ENCODE data around the gene TGFB1. TPM values are rescaled to one million over a fixed set of nuclear protein-coding genes. Genes with fewer than 3 reads are reported as not detected.

TGFB1 gene
- polyA plus RNA-seq, 1 of the 3 experiments (the other 2 are of a cell fraction), result 25.5 TPM

DNA sequence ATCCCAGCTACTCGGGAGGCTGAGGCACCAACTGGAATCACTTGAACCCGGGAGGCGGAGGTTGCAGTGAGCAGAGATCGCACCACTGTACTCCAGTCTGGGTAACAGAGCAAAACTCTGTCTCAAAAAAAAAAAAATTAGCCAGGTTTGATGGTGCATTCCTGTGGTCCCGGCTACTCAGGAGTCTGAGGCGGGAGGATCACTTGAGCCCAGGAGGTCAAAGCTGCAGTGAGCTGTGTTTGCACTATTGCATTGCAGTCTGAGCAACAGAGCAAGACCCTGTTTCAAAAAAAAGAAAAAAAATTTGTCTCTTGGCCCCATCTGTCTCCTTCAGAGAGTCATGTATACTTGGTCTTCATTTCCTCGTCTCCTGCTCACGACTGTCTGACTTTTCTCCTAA, 42.1 kb downstream of the TGFB1 start:
- DNase-seq, result no peak
- CTCF ChIA-PET, result interaction anchor here (0.6 to 1.7 kb wide), 2 partner anchors 10 to 108 kb away, joined by 4 to 5 read pairs; no protein-coding TSS in a partner anchor

GRCh38 chr19:41311072-41311471, 42.6 kb downstream of the TGFB1 start:
- 61% methylated on average over 5 of the region's 5 CpGs for WGBS (ENCODE audit: low lambda C conversion rate)

More for the DNA sequence above, 42.1 kb downstream of the TGFB1 start:
- Histone ChIP-seq H3K4me1 (ENCODE audit: control insufficient read depth in 1 of 2, insufficient read depth in 2 of 2, low read depth in 1 of 2, low read length in 1 of 2) (peaks cover 14 to 19% of the 10 kb centered on the region in 2 experiments; a peak in 3 of 4 replicates), H3K4me2 (peak overlapping the region; percentile 96), H3K9me2 (no peaks in the 10 kb centered on the region), H3F3A (replicated peaks; ENCODE audit: insufficient read depth) (peaks cover 82% of the 10 kb centered on the region), H3K27ac (ENCODE audit: low read depth in 2 of 2, low read length in 1 of 2) (peak overlapping the region in 1 of 2 experiments; percentile 95; a peak in 1 of 4 replicates), H3K9me3 (no peaks in the 10 kb centered on the region), H2AFZ (ENCODE audit: low read depth) (no peak overlapping the region), H3K79me2 (ENCODE audit: insufficient read depth) (peaks cover 58% of the 10 kb centered on the region), H3K9ac (peak overlapping the region; percentile 93; the same call in 1 of the 2 replicates), H3K36me3 (replicated peaks in 1 of 2; ENCODE audit: control insufficient read depth in 1 of 2, insufficient read depth in 2 of 2, low read length in 1 of 2) (peaks cover 28 to 49% of the 10 kb centered on the region in 2 experiments), H3K27me3 (ENCODE audit: insufficient read depth) (no peaks in the 10 kb centered on the region), H3K4me3 (ENCODE audit: low read depth in 2 of 2, low read length in 1 of 2) (peak overlapping the region in 1 of 2 experiments; percentile 80; a peak in 2 of 4 replicates), H4K20me1 (ENCODE audit: insufficient read depth) (no peaks in the 10 kb centered on the region; the same call in 1 of the 2 replicates)
- TF ChIP-seq TCF12 (IDR thresholded peaks at IDR 0.05), result no peak
- TF ChIP-seq TEAD4 (IDR thresholded peaks at IDR 0.05; ENCODE audit: borderline replicate concordance, insufficient read depth), result no peak
- no peak for TF ChIP-seq MXI1 (IDR thresholded peaks at IDR 0.05; ENCODE audit: low read depth, low read length)
- no peak for TF ChIP-seq USF2 (IDR thresholded peaks at IDR 0.05; ENCODE audit: borderline replicate concordance, low read depth, low read length)
- TF ChIP-seq RXRA (IDR thresholded peaks at IDR 0.05; ENCODE audit: borderline replicate concordance, low read depth), result no peak
- 93% methylated on average over 8 of the region's 8 CpGs for WGBS (ENCODE audit: low lambda C conversion rate)
- POLR2A ChIA-PET, result no interaction called here

More at GRCh38 chr19:41311072-41311471, 42.6 kb downstream of the TGFB1 start:
- no peaks in the 10 kb centered on the region for H3K27me3 ChIP-seq (ENCODE audit: insufficient read depth)
- 0 out of 2 replicates have a peak overlapping the region, but pooled peaks have one; percentile 53 for H2AFZ ChIP-seq (ENCODE audit: low read depth)
- H3K9me3 ChIP-seq, result no peaks in the 10 kb centered on the region
- peak overlapping the region; percentile 69 to 80 for H3K4me3 ChIP-seq (ENCODE audit: low read depth in 2 of 2, low read length in 1 of 2)
- peaks cover 55% of the 10 kb centered on the region for H3K79me2 ChIP-seq (ENCODE audit: insufficient read depth)
- DNase-seq, result no peak
- CTCF ChIA-PET, result interaction anchor here (0.6 to 3.3 kb wide), 3 partner anchors 11 to 107 kb away, joined by 4 to 13 read pairs (median 5); no protein-coding TSS in a partner anchor
- peaks cover 85% of the 10 kb centered on the region for H3F3A ChIP-seq (replicated peaks; ENCODE audit: insufficient read depth)
- peak overlapping the region; percentile 96 for H3K4me2 ChIP-seq
- H3K4me1 ChIP-seq (ENCODE audit: control insufficient read depth in 1 of 2, insufficient read depth in 2 of 2, low read depth in 1 of 2, low read length in 1 of 2), result peaks cover 14 to 19% of the 10 kb centered on the region in 2 experiments; a peak in 3 of 4 replicates
- H4K20me1 ChIP-seq (ENCODE audit: insufficient read depth), result no peaks in the 10 kb centered on the region; the same call in 1 of the 2 replicates
- no peaks in the 10 kb centered on the region for H3K9me2 ChIP-seq
- TF ChIP-seq NRF1 (IDR thresholded peaks at IDR 0.05; ENCODE audit: low read depth, low read length) (no peak), RAD21 (IDR thresholded peaks at IDR 0.05; ENCODE audit: low read length) (no peak), NFIC (IDR thresholded peaks at IDR 0.05; ENCODE audit: borderline replicate concordance) (no peak)
- TF ChIP-seq, protein P1, sequence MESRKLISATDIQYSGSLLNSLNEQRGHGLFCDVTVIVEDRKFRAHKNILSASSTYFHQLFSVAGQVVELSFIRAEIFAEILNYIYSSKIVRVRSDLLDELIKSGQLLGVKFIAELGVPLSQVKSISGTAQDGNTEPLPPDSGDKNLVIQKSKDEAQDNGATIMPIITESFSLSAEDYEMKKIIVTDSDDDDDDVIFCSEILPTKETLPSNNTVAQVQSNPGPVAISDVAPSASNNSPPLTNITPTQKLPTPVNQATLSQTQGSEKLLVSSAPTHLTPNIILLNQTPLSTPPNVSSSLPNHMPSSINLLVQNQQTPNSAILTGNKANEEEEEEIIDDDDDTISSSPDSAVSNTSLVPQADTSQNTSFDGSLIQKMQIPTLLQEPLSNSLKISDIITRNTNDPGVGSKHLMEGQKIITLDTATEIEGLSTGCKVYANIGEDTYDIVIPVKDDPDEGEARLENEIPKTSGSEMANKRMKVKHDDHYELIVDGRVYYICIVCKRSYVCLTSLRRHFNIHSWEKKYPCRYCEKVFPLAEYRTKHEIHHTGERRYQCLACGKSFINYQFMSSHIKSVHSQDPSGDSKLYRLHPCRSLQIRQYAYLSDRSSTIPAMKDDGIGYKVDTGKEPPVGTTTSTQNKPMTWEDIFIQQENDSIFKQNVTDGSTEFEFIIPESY (IDR thresholded peaks at IDR 0.05; ENCODE audit: borderline replicate concordance, low read depth), result no peak
- TF ChIP-seq, protein P2, sequence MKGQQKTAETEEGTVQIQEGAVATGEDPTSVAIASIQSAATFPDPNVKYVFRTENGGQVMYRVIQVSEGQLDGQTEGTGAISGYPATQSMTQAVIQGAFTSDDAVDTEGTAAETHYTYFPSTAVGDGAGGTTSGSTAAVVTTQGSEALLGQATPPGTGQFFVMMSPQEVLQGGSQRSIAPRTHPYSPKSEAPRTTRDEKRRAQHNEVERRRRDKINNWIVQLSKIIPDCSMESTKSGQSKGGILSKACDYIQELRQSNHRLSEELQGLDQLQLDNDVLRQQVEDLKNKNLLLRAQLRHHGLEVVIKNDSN (IDR thresholded peaks at IDR 0.05; ENCODE audit: borderline replicate concordance, low read depth), result no peak
- POLR2A ChIA-PET, result interaction anchor here (1.4 kb wide), 1 partner anchor 14 kb away, joined by 5 read pairs; no protein-coding TSS in a partner anchor
- H3K9ac ChIP-seq, result peak overlapping the region; percentile 93
- peak overlapping the region in 1 of 2 experiments; percentile 95; a peak in 2 of 4 replicates for H3K27ac ChIP-seq (ENCODE audit: low read depth in 2 of 2, low read length in 1 of 2)
- peaks cover 28 to 49% of the 10 kb centered on the region in 2 experiments for H3K36me3 ChIP-seq (replicated peaks in 1 of 2; ENCODE audit: control insufficient read depth in 1 of 2, insufficient read depth in 2 of 2, low read length in 1 of 2)

All from SK-N-SH (cell line).